CD4-positive, alpha-beta T cell (primary cell): Measurements from ENCODE around the gene PPDPF. TPM values are rescaled to one million over a fixed set of nuclear protein-coding genes. Genes with fewer than 3 reads are reported as not detected.

Experiments used
- ATAC-seq: fragments of 200-7000 bp; cut with Tn5 transposase; one replicate; pipeline ENCODE4 v1.10.0; 2022; ENCODE audit warnings: mild to moderate bottlenecking; ENCODE audit not compliant: poor library complexity
- CTCF ChIA-PET: fragments of 350-600 bp; sonication (Branson Sonifier 250); formaldehyde crosslinking; loops from one replicate; lab custom pipeline; 2021; ENCODE audit warnings: antibody characterized with exemption, inconsistent platforms; lab: Charles Lee
- POLR2A ChIA-PET: fragments of 350-600 bp; sonication (Branson Sonifier 250); formaldehyde crosslinking; loops from one replicate; lab custom pipeline; 2021; ENCODE audit warnings: antibody characterized with exemption, inconsistent platforms; lab: Charles Lee
- DNase-seq, 14 experiments: peaks; one replicate each; pipeline ENCODE4 v3.0.0-alpha.2; 2013 to 2020; ENCODE audit warnings: mixed read lengths in 2 of 14
- H3K27ac ChIP-seq, 2 donors: one replicate each; pipeline versions ENCODE4 v1.5.1 to v1.7.0; 2013; ENCODE audit warnings: low read length in 2 of 2, low read depth in 1 of 2, mild to moderate bottlenecking in 1 of 2
- H3K27me3 ChIP-seq, 2 experiments: 1 replicate in 1 of 2; 2 replicates in 1 of 2; pipeline versions ENCODE4 v1.6.1 to v1.7.0; 2013; ENCODE audit warnings: low read length in 2 of 2, control low read depth in 1 of 2, mild to moderate bottlenecking in 1 of 2, moderate library complexity in 1 of 2; ENCODE audit not compliant: insufficient read depth in 2 of 2, control insufficient read depth in 1 of 2
- H3K36me3 ChIP-seq: one replicate; pipeline ENCODE4 v1.6.1; 2013; ENCODE audit warnings: low read length, control low read depth; ENCODE audit not compliant: insufficient read depth
- H3K4me1 ChIP-seq: one replicate; pipeline ENCODE4 v1.6.1; 2013; ENCODE audit warnings: low read length, control low read depth; ENCODE audit not compliant: insufficient read depth
- H3K4me3 ChIP-seq: one replicate; pipeline ENCODE4 v1.5.1; 2013; ENCODE audit warnings: mild to moderate bottlenecking, low read length, moderate library complexity
- H3K9me3 ChIP-seq, 2 experiments: 1 replicate in 1 of 2; 2 replicates in 1 of 2; pipeline versions ENCODE4 v1.6.1 to v1.7.0; 2013; ENCODE audit warnings: low read length in 2 of 2, mild to moderate bottlenecking in 2 of 2, control low read depth in 1 of 2, moderate library complexity in 1 of 2; ENCODE audit not compliant: control insufficient read depth in 1 of 2, insufficient read depth in 1 of 2
- H3K27ac Mint-ChIP-seq: one replicate; pipeline ENCODE4 v1.8.0; 2020; ENCODE audit warnings: mixed read lengths
- H3K27me3 Mint-ChIP-seq: one replicate; pipeline ENCODE4 v1.8.0; 2021; ENCODE audit warnings: mixed read lengths
- H3K36me3 Mint-ChIP-seq: one replicate; pipeline ENCODE4 v1.8.0; 2021; ENCODE audit warnings: low read depth, mixed read lengths
- H3K4me1 Mint-ChIP-seq: one replicate; pipeline ENCODE4 v1.8.0; 2021; ENCODE audit warnings: low read depth, mixed read lengths
- H3K4me3 Mint-ChIP-seq: one replicate; pipeline ENCODE4 v1.8.0; 2020; ENCODE audit warnings: mild to moderate bottlenecking, mixed read lengths
- H3K9me3 Mint-ChIP-seq: one replicate; pipeline ENCODE4 v1.8.0; 2020; ENCODE audit warnings: mixed read lengths
- CTCF ChIP-seq: fragments of 200-600 bp; IDR thresholded peaks from one replicate; pipeline ENCODE4 v1.8.0; 2022; ENCODE audit warnings: antibody characterized with exemption, mild to moderate bottlenecking
- intact Hi-C, 2 experiments: fragments of 100-400 bp; cut with DNase I in 1 of 2; cut with micrococcal nuclease in 1 of 2; formaldehyde crosslinking; loops; one replicate each; pipeline versions ENCODE4 v1.15.1 to v1.9.0; 2023 to 2025; cut with DNase I, micrococcal nuclease
- total RNA-seq, 174 experiments: library from RNA in 2 of 174; stranded (reverse) in 2 of 174; gene quantifications; one replicate each; pipeline ENCODE4 v1.2.3 and lab custom pipeline; 2021 to 2026

PPDPF gene
- total RNA-seq, 2 experiments from 2014 or later, result 249 to 251 TPM

DNA sequence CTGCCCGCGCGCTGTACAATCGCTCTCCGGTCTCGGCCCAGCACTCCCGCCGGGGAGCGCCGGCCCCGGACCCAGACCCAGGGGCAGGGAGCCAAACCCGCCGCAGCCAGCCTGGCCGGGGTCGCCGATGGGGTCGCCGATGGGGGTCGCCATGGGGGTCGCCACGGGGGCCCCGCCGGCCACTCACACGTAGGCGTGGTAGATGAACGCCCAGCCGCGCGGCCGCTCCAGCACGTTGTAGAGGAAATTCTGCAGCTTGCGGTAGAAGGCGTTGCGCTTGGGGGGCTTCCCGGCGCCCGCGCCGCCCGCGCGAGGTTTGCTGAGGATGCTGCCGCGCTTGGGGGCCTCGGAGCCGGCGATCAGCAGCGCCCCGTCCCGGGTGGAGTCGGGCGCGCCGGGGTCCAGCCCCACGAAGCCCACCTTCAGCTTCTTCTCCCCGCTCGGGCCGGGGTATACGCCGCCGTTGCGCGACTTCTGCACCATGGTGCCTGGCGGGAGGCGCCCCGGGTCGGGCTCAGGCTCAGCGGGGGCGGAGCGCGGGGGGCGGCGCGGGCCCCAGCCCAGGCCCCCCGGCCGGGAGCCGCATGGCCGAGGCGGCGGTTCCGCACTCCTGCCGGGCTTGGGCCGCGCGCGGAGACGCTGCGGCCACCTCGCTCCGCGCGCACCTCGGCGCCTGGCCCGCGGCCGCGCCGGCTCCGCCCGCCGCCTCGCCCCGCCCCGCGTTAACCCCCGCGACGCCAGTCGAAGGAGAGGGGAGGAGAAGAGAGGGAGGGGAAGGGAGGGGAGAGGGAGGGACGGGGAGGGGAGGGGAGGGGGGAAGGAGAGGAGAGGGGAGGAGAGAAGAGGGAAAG, 48.4 kb upstream of the PPDPF start, which contains the start of gene KCNQ2:
TSS of gene KCNQ2 (minus strand) at position 675 of the 851 bp plus-strand sequence. CDS start at position 483, 192 bp downstream.
- H3K27ac ChIP-seq, result no peak within 1 kb of the TSS
- no peak within 1 kb of the TSS for H3K4me3 ChIP-seq
- peaks cover 12% of the 10 kb centered on the region for H3K4me1 ChIP-seq
- DNase-seq (no peak), ATAC-seq (no peak)
- Mint-ChIP-seq H3K4me3 (no peak within 1 kb of the TSS), H3K27ac (no peak within 1 kb of the TSS), H3K36me3 (no peaks in the 10 kb centered on the region), H3K4me1 (no peaks in the 10 kb centered on the region), H3K9me3 (no peaks in the 10 kb centered on the region), H3K27me3 (peaks cover 44% of the 10 kb centered on the region)
- peaks cover 0 to 22% of the 10 kb centered on the region in 2 experiments for H3K9me3 ChIP-seq
- H3K36me3 ChIP-seq, result no peaks in the 10 kb centered on the region
- intact Hi-C loops, result no loop called here
- CTCF ChIA-PET, result no interaction called here
- TF ChIP-seq CTCF, result no peak
- POLR2A ChIA-PET, result no interaction called here
- H3K27me3 ChIP-seq, result peaks cover 47 to 65% of the 10 kb centered on the region in 2 experiments

GRCh38 chr20:63472862-63473390, 47.6 kb upstream of the PPDPF start:
- Mint-ChIP-seq H3K4me3 (no peak overlapping the region), H3K4me1 (no peaks in the 10 kb centered on the region), H3K36me3 (no peaks in the 10 kb centered on the region), H3K27ac (no peak overlapping the region), H3K9me3 (no peaks in the 10 kb centered on the region), H3K27me3 (peaks cover 44% of the 10 kb centered on the region)
- no peak for TF ChIP-seq CTCF
- Histone ChIP-seq H3K36me3 (no peaks in the 10 kb centered on the region), H3K27me3 (peaks cover 50 to 72% of the 10 kb centered on the region in 2 experiments), H3K27ac (no peak overlapping the region), H3K4me1 (peaks cover 12% of the 10 kb centered on the region), H3K4me3 (no peak overlapping the region), H3K9me3 (peaks cover 0 to 23% of the 10 kb centered on the region in 2 experiments)
- POLR2A ChIA-PET, result no interaction called here
- CTCF ChIA-PET, result no interaction called here
- ATAC-seq (no peak), DNase-seq (no peak)
- intact Hi-C loops, result no loop called here

GRCh38 chr20:63473555-63474449, 46.8 kb upstream of the PPDPF start:
- Histone ChIP-seq H3K9me3 (peaks cover 0 to 28% of the 10 kb centered on the region in 2 experiments), H3K4me3 (no peak overlapping the region), H3K4me1 (peaks cover 12% of the 10 kb centered on the region), H3K27me3 (peaks cover 50 to 72% of the 10 kb centered on the region in 2 experiments), H3K36me3 (no peaks in the 10 kb centered on the region), H3K27ac (no peak overlapping the region)
- intact Hi-C loops, result no loop called here
- CTCF ChIA-PET, result no interaction called here
- POLR2A ChIA-PET, result no interaction called here
- H3K4me1 Mint-ChIP-seq, result no peaks in the 10 kb centered on the region
- DNase-seq (no peak), ATAC-seq (no peak)
- H3K27me3 Mint-ChIP-seq, result peaks cover 45% of the 10 kb centered on the region
- TF ChIP-seq CTCF, result no peak
- H3K36me3 Mint-ChIP-seq, result no peaks in the 10 kb centered on the region
- H3K4me3 Mint-ChIP-seq, result no peak overlapping the region
- H3K9me3 Mint-ChIP-seq, result no peaks in the 10 kb centered on the region
- no peak overlapping the region for H3K27ac Mint-ChIP-seq
